IMR-90 (cell line): ENCODE results near the gene SMC6. TPM values are rescaled to one million over a fixed set of nuclear protein-coding genes. Genes with fewer than 3 reads are reported as not detected.

Experiments
- ATAC-seq: fragments of 200-7000 bp; cut with Tn5 transposase; 2 replicates; pipeline ENCODE4 v1.9.1; 2020; ENCODE audit warnings: low read depth, mild to moderate bottlenecking, moderate library complexity
- BruUV-seq: library from RNA; stranded (reverse); fragments of 400-500 nt; replicated peaks from 2 replicates; lab custom pipeline; 2021; lab: Mats Ljungman, UMichigan
- CTCF ChIA-PET: fragments of 300-600 bp; formaldehyde crosslinking; extraction: SDS; loops from one replicate; lab custom pipeline; 2021; ENCODE audit warnings: antibody characterized with exemption; lab: Yijun Ruan, JAX
- POLR2A ChIA-PET: fragments of 300-600 bp; sonication (Branson Sonifier 250); formaldehyde crosslinking; loops from one replicate; lab custom pipeline; 2022; ENCODE audit warnings: antibody characterized with exemption; ENCODE audit not compliant: unreplicated experiment; lab: Charles Lee
- DNase-seq: peaks from one replicate; pipeline ENCODE4 v3.0.0; 2013
- H2AFZ ChIP-seq: replicated peaks from 2 replicates; pipeline ENCODE3; 2013; ENCODE audit warnings: low read length, mild to moderate bottlenecking; ENCODE audit not compliant: poor library complexity
- H2AK5ac ChIP-seq: 2 replicates; pipeline ENCODE4 v1.6.1; 2013; ENCODE audit warnings: low read depth, low read length, inconsistent platforms
- H2AK9ac ChIP-seq: replicated peaks from 2 replicates; pipeline ENCODE3; 2013; ENCODE audit warnings: mild to moderate bottlenecking, low read depth, low read length, moderate library complexity; ENCODE audit not compliant: poor library complexity
- H2BK120ac ChIP-seq: 2 replicates; pipeline ENCODE4 v1.6.1; 2013; ENCODE audit warnings: low read depth, low read length, inconsistent platforms
- H2BK15ac ChIP-seq: 3 replicates; pipeline ENCODE4 v1.6.1; 2013; ENCODE audit warnings: low read depth, low read length, inconsistent platforms
- H2BK20ac ChIP-seq: 2 replicates; pipeline ENCODE4 v1.6.1; 2013; ENCODE audit warnings: low read depth, mild to moderate bottlenecking, inconsistent platforms, low read length, moderate library complexity
- H2BK5ac ChIP-seq: 2 replicates; pipeline ENCODE4 v1.6.1; 2013; ENCODE audit warnings: mild to moderate bottlenecking, low read depth, low read length, inconsistent platforms; ENCODE audit not compliant: poor library complexity, severe bottlenecking
- H3K14ac ChIP-seq: replicated peaks from 2 replicates; pipeline ENCODE4 v1.6.1; 2013; ENCODE audit warnings: low read depth, low read length, inconsistent platforms
- H3K18ac ChIP-seq: 2 replicates; pipeline ENCODE4 v1.6.1; 2013; ENCODE audit warnings: low read depth, low read length, control low read depth
- H3K23ac ChIP-seq: 2 replicates; pipeline ENCODE4 v1.6.1; 2013; ENCODE audit warnings: low read depth, low read length, inconsistent platforms
- H3K27ac ChIP-seq: 2 replicates; pipeline ENCODE4 v1.5.1; 2013; ENCODE audit warnings: mild to moderate bottlenecking, control low read depth, low read length; ENCODE audit not compliant: insufficient read depth
- H3K27me3 ChIP-seq: 2 replicates; pipeline ENCODE4 v1.6.1; 2013; ENCODE audit warnings: low read length; ENCODE audit not compliant: control insufficient read depth, insufficient read depth
- H3K36me3 ChIP-seq: 2 replicates; pipeline ENCODE4 v1.6.1; 2013; ENCODE audit warnings: low read length, mixed read lengths; ENCODE audit not compliant: control insufficient read depth, insufficient read depth
- H3K4ac ChIP-seq: 2 replicates; pipeline ENCODE4 v1.6.1; 2013; ENCODE audit warnings: low read depth, low read length, inconsistent platforms
- H3K4me1 ChIP-seq: 2 replicates; pipeline ENCODE4 v1.6.1; 2013; ENCODE audit warnings: low read length, mixed read lengths; ENCODE audit not compliant: control insufficient read depth, insufficient read depth
- H3K4me2 ChIP-seq: 2 replicates; pipeline ENCODE4 v1.6.1; 2013; ENCODE audit warnings: low read depth, mild to moderate bottlenecking, control low read depth, low read length, moderate library complexity
- H3K4me3 ChIP-seq: 2 replicates; pipeline ENCODE4 v1.5.1; 2013; ENCODE audit warnings: low read depth, mild to moderate bottlenecking, control low read depth, low read length, moderate library complexity; ENCODE audit not compliant: insufficient read depth
- H3K56ac ChIP-seq: 2 replicates; pipeline ENCODE4 v1.6.1; 2013; ENCODE audit warnings: low read length, inconsistent platforms; ENCODE audit not compliant: insufficient read depth; ENCODE audit errors: extremely low read depth
- H3K79me1 ChIP-seq, 2 experiments: 2 replicates each; pipeline ENCODE4 v1.6.1; 2013; ENCODE audit warnings: low read length in 2 of 2, inconsistent platforms in 1 of 2, low read depth in 1 of 2
- H3K9ac ChIP-seq: 2 replicates; pipeline ENCODE4 v1.6.1; 2013; ENCODE audit warnings: low read depth, low read length, control low read depth
- H3K9me1 ChIP-seq: 2 replicates; pipeline ENCODE4 v1.6.1; 2013; ENCODE audit warnings: low read length, inconsistent platforms; ENCODE audit not compliant: insufficient read depth
- H3K9me3 ChIP-seq: 2 replicates; pipeline ENCODE4 v1.6.1; 2013; ENCODE audit warnings: low read length; ENCODE audit not compliant: control insufficient read depth, insufficient read depth
- H4K20me1 ChIP-seq: 2 replicates; pipeline ENCODE4 v1.6.1; 2013; ENCODE audit warnings: low read length, inconsistent platforms; ENCODE audit not compliant: insufficient read depth
- H4K5ac ChIP-seq: 2 replicates; pipeline ENCODE4 v1.6.1; 2013; ENCODE audit warnings: mild to moderate bottlenecking, low read depth, low read length, control low read depth
- H4K8ac ChIP-seq, 2 experiments: 2 replicates each; pipeline ENCODE4 v1.6.1; 2013; ENCODE audit warnings: low read depth in 2 of 2, low read length in 2 of 2, control low read depth in 1 of 2, inconsistent platforms in 1 of 2
- H4K91ac ChIP-seq: 2 replicates; pipeline ENCODE4 v1.6.1; 2013; ENCODE audit warnings: low read depth, low read length, inconsistent platforms; ENCODE audit not compliant: insufficient read depth
- BHLHE40 ChIP-seq: fragments of 150-350 bp; IDR thresholded peaks from 2 replicates; pipeline ENCODE4 v1.6.1; 2016; ENCODE audit warnings: mild to moderate bottlenecking, low read depth, low read length
- CEBPB ChIP-seq: IDR thresholded peaks from 2 replicates; pipeline ENCODE4 v1.6.1; 2012; ENCODE audit warnings: low read depth, low read length, improper control_type of control experiment
- CTCF ChIP-seq: conservative IDR thresholded peaks from 2 replicates; pipeline ENCODE4 v1.5.1; 2012; ENCODE audit warnings: mild to moderate bottlenecking, low read depth, low read length, improper control_type of control experiment
- ELK1 ChIP-seq: fragments of 150-350 bp; IDR thresholded peaks from 2 replicates; pipeline ENCODE4 v1.6.1; 2016; ENCODE audit warnings: low read depth, mild to moderate bottlenecking, low read length, moderate library complexity, borderline replicate concordance
- FOS ChIP-seq: fragments of 150-350 bp; IDR thresholded peaks from 2 replicates; pipeline ENCODE4 v1.6.1; 2016; ENCODE audit warnings: low read depth, low read length
- MAFK ChIP-seq: IDR thresholded peaks from 2 replicates; pipeline ENCODE4 v1.6.1; 2012; ENCODE audit warnings: low read depth, low read length, improper control_type of control experiment
- MAZ ChIP-seq: IDR thresholded peaks from 2 replicates; pipeline ENCODE4 v1.6.1; 2012; ENCODE audit warnings: low read depth, mild to moderate bottlenecking, low read length, improper control_type of control experiment, moderate library complexity, borderline replicate concordance
- MXI1 ChIP-seq: IDR thresholded peaks from 2 replicates; pipeline ENCODE4 v1.6.1; 2012; ENCODE audit warnings: low read depth, mild to moderate bottlenecking, low read length, moderate library complexity, borderline replicate concordance
- NFE2L2 ChIP-seq: fragments of 150-350 bp; IDR thresholded peaks from 2 replicates; pipeline ENCODE4 v1.6.1; 2016; ENCODE audit warnings: low read depth, mild to moderate bottlenecking, low read length
- POLR2A ChIP-seq: IDR thresholded peaks from 2 replicates; pipeline ENCODE4 v1.6.1; 2012; ENCODE audit warnings: mild to moderate bottlenecking, low read depth, low read length
- RAD21 ChIP-seq: IDR thresholded peaks from 2 replicates; pipeline ENCODE4 v1.6.1; 2012; ENCODE audit warnings: low read length, improper control_type of control experiment
- RCOR1 ChIP-seq: IDR thresholded peaks from 2 replicates; pipeline ENCODE4 v1.6.1; 2012; ENCODE audit warnings: mild to moderate bottlenecking, low read length, improper control_type of control experiment; ENCODE audit not compliant: insufficient replicate concordance
- RFX5 ChIP-seq: IDR thresholded peaks from 2 replicates; pipeline ENCODE4 v1.8.0; 2012; ENCODE audit warnings: low read depth, mild to moderate bottlenecking, low read length, moderate library complexity
- SMC3 ChIP-seq: fragments of 150-350 bp; IDR thresholded peaks from 2 replicates; pipeline ENCODE4 v1.6.1; 2016; ENCODE audit warnings: low read depth, mild to moderate bottlenecking, antibody characterized with exemption, low read length, moderate library complexity
- USF2 ChIP-seq: fragments of 150-350 bp; IDR thresholded peaks from 2 replicates; pipeline ENCODE4 v1.6.1; 2017; ENCODE audit warnings: mild to moderate bottlenecking, antibody characterized with exemption, low read length, low read depth
- WGBS, 2 experiments: methylation state at CpG; one replicate each; pipeline versions ENCODE4 v1.1.5 to v1.1.7; 2013; ENCODE audit warnings: missing lambda C conversion rate in 2 of 2; ENCODE audit not compliant: insufficient read length in 1 of 2; ENCODE audit errors: extremely low coverage in 2 of 2; 5-methylcytosine and 5-hydroxymethylcytosine counted together
- dilution Hi-C: fragments of 300-500 bp; cut with HindIII; formaldehyde crosslinking; loops from one replicate; pipeline ENCODE4 v1.14.3; 2018; ENCODE audit warnings: low sequenced_read_pairs; ENCODE audit not compliant: unreplicated experiment
- in situ Hi-C: fragments of 300-500 bp; cut with MboI; formaldehyde crosslinking; loops from 3 replicates; pipeline ENCODE4 v1.14.3; 2019; ENCODE audit warnings: low sequenced_read_pairs, inconsistent platforms, mixed read lengths
- intact Hi-C: fragments of 100-400 bp; cut with micrococcal nuclease; formaldehyde crosslinking; loops from 2 replicates; pipeline ENCODE4 v1.10.0; 2022
- polyA plus RNA-seq, 3 experiments: library from polyadenylated mRNA; depleted of rRNA; stranded (reverse); fragments of >200 nt; gene quantifications; 2 replicates each; pipeline ENCODE4 v1.2.3, GENCODE V29; 2012; ENCODE audit warnings: low replicate concordance in 1 of 3
- total RNA-seq: library from RNA; depleted of rRNA; stranded (reverse); fragments of >200 nt; gene quantifications from 2 replicates; pipeline ENCODE4 v1.2.3, GENCODE V29; 2012

The SMC6 gene
- total and polyA plus RNA-seq, 2 of the 4 experiments (the other 2 are of a cell fraction): 6.5 to 10.4 TPM

GRCh38 chr2:17667898-17668297, 85.7 kb downstream of the SMC6 start:
- intact Hi-C loops (no loop called here), in situ Hi-C loops (loop anchor here (25.0 kb wide), 1 partner anchor 906 kb away; no protein-coding TSS in a partner anchor), dilution Hi-C loops (no loop called here)
- Histone ChIP-seq H3K14ac (no peak overlapping the region), H3K4ac (no peak overlapping the region), H2BK15ac (no peak overlapping the region), H4K91ac (no peak overlapping the region), H3K4me2 (no peak overlapping the region), H2AK9ac (no peak overlapping the region), H3K9me1 (no peaks in the 10 kb centered on the region), H3K79me1 (no peaks in the 10 kb centered on the region; a peak in 1 of 4 replicates), H3K9me3 (no peaks in the 10 kb centered on the region), H3K27me3 (no peaks in the 10 kb centered on the region), H3K18ac (no peak overlapping the region), H2BK5ac (no peak overlapping the region), H2AK5ac (no peak overlapping the region), H4K8ac (no peak overlapping the region), H3K56ac (no peak overlapping the region), H3K4me1 (no peaks in the 10 kb centered on the region; the same call in 1 of the 2 replicates), H2BK120ac (no peak overlapping the region), H2BK20ac (no peak overlapping the region), H3K36me3 (no peaks in the 10 kb centered on the region; the same call in 1 of the 2 replicates), H3K23ac (no peak overlapping the region), H2AFZ (no peak overlapping the region), H3K9ac (no peak overlapping the region), H3K27ac (no peak overlapping the region), H4K5ac (no peak overlapping the region), H3K4me3 (no peak overlapping the region), H4K20me1 (no peaks in the 10 kb centered on the region)
- DNase-seq: no peak
- WGBS, 2 experiments: no CpG with 5 or more reads among the region's 1 CpG
- BruUV-seq: no TSS peak
- ChIA-PET CTCF (no interaction called here), POLR2A (no interaction called here)
- ATAC-seq: 0 out of 2 replicates have a peak, but pooled peaks have one; percentile 27
- TF ChIP-seq MAZ: no peak
- no peak for TF ChIP-seq FOS
- no peak for TF ChIP-seq MXI1
- TF ChIP-seq USF2: no peak
- no peak for TF ChIP-seq RCOR1
- no peak for TF ChIP-seq NFE2L2
- TF ChIP-seq SMC3: no peak
- TF ChIP-seq RAD21: no peak
- TF ChIP-seq CTCF: no peak
- no peak for TF ChIP-seq ELK1
- TF ChIP-seq MAFK: no peak
- TF ChIP-seq BHLHE40: no peak
- no peak for TF ChIP-seq POLR2A
- TF ChIP-seq CEBPB: no peak
- TF ChIP-seq RFX5: no peak
